Astrocyte (in vitro differentiated cells and primary cell): ENCODE measurements around the gene OR4A5.
"Not testable (repeated sequence)": the region's sequence is repeated elsewhere in the genome, so short reads cannot be mapped to it uniquely, and the experiment has no call there.

ENCODE experiments used
- EZH2 ChIP-seq: IDR thresholded peaks from 2 replicates; pipeline ENCODE4 v1.6.1; 2012; ENCODE audit warnings: mild to moderate bottlenecking, low read length, inconsistent platforms; ENCODE audit not compliant: insufficient read depth
- TF ChIP-seq, protein P1 (sequence below): IDR thresholded peaks from 2 replicates; pipeline ENCODE4 v1.5.1; 2011; ENCODE audit warnings: low read depth, mild to moderate bottlenecking, inconsistent platforms, low read length, moderate library complexity; ENCODE audit not compliant: insufficient read depth

DNA sequence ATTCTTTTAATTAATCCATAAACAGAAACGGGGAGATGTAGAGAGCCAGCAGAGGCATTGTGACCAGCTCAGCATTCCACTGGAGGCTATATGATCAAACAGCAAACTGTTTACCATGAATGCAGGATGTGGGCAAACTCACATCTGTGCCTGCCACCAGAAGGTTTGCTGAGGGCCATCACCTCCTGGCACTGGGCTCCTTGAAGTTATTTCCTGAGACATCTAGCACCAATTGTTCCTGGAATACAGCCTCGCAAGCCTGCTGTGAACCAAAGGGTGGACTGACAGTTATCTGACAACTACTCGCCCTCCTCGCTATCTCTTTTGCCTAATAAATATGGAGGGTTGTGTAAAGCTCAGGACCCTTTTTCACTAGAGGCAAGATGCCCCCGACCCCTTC is 13.5 kb downstream of the OR4A5 start:
- TF ChIP-seq, protein P1, sequence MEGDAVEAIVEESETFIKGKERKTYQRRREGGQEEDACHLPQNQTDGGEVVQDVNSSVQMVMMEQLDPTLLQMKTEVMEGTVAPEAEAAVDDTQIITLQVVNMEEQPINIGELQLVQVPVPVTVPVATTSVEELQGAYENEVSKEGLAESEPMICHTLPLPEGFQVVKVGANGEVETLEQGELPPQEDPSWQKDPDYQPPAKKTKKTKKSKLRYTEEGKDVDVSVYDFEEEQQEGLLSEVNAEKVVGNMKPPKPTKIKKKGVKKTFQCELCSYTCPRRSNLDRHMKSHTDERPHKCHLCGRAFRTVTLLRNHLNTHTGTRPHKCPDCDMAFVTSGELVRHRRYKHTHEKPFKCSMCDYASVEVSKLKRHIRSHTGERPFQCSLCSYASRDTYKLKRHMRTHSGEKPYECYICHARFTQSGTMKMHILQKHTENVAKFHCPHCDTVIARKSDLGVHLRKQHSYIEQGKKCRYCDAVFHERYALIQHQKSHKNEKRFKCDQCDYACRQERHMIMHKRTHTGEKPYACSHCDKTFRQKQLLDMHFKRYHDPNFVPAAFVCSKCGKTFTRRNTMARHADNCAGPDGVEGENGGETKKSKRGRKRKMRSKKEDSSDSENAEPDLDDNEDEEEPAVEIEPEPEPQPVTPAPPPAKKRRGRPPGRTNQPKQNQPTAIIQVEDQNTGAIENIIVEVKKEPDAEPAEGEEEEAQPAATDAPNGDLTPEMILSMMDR: not testable (repeated sequence)
- TF ChIP-seq EZH2: not testable (repeated sequence)
